GM12801 (cell line): Measurements from ENCODE around the gene CBX1.

Source experiments
- CTCF ChIP-seq: IDR thresholded peaks from one replicate; pipeline ENCODE4 v1.5.1; 2011; ENCODE audit warnings: control low read depth; ENCODE audit not compliant: insufficient read length; ENCODE audit errors: extremely low read depth

Gene CBX1

GRCh38 chr17:48101012-48101720 lies at the start of gene CBX1:
CBX1 (minus strand) TSS chr17:48101478; CDS start chr17:48077004, 24,474 bp downstream.
- no peak for TF ChIP-seq CTCF

- no peak for TF ChIP-seq CTCF
Observed at GRCh38 chr17:48150597-48151001, 49.3 kb upstream of the CBX1 start.

- TF ChIP-seq CTCF: no peak
Observed at GRCh38 chr17:48149787-48150463, 48.6 kb upstream of the CBX1 start.

- TF ChIP-seq CTCF: no peak
Observed at GRCh38 chr17:48148854-48149786, 47.8 kb upstream of the CBX1 start.

GRCh38 chr17:48148029-48148770 lies 46.9 kb upstream of the CBX1 start:
- TF ChIP-seq CTCF: no peak

- no peak for TF ChIP-seq CTCF
Observed at GRCh38 chr17:48144976-48145798, 43.9 kb upstream of the CBX1 start.
